NCI-H1417 treated with DMSO at 0.1 percent for 48 hours (cell line): ENCODE measurements around the gene SH3PXD2A.

ENCODE experiments used
- DNase-seq: peaks from one replicate; lab custom pipeline; 2025; lab: John Stamatoyannopoulos, UW

SH3PXD2A gene

DNA sequence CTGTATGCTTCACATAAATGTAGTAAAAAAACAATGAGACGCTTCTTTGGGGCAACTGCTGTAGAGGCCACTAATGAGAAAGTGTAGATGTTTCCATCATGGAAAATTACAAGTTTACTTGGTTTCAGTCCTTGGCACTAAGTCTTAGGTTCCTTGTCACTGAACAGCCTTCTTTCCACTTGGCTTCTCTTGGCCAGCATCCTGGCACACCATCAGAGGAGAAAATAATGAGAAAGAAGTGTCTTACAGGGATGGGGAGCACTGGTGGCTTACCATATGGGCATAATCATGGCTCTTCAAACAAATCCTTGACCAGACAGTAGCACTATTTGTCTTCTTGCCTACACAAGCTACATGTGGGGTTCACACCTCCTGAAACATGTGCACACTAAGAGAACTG is 22.5 kb upstream of the SH3PXD2A start:
- DNase-seq = no peak

DNA sequence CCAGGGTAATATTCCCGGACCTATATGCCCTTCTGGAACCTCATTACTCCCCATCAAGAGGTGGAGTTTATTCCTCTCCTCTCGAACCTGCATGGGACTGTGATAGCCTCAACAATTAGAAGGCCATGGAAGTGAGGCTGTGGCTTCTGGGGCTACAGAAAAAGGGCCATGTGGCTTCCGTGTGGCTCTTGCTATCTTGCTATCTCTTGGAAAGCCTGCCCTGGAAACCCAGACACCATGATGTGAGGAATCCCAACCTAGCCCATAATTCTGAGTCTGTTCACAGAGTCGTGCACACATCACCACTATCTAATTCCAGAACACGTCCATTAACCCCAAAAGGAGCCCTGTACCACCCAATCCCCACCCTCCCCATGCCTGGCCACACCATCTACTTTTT is 20.8 kb upstream of the SH3PXD2A start:
- no peak for DNase-seq

DNA sequence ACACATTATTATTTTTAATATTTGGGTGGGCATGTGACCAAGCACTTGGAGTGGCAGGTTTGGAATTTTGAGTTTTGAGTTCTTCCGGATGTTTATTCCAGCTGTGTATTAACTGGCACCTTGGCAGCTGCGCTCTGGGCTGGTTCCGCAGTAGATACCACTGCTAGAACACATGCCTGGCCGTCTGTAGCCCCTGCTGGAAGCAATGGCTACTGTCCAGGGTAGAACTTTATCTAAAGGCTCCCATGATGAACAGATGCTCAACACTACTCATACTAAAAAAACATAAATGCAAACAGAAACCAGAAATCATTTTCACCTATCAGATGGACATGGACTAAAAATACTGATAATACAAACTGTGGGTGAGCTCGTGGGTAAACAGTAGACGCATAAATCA is 19.4 kb upstream of the SH3PXD2A start:
- no peak for DNase-seq

GRCh38 chr10:103872137-103872931 is 17.0 kb upstream of the SH3PXD2A start:
- no peak for DNase-seq

GRCh38 chr10:103871006-103871405 is 15.6 kb upstream of the SH3PXD2A start:
- DNase-seq = no peak

- no peak for DNase-seq
These were observed 15.1 kb upstream of the SH3PXD2A start for GRCh38 chr10:103870516-103870915.

- no peak for DNase-seq
These were observed 14.0 kb upstream of the SH3PXD2A start for GRCh38 chr10:103869336-103869735.

- DNase-seq = no peak
These were observed 12.8 kb upstream of the SH3PXD2A start for GRCh38 chr10:103868200-103868599.

- DNase-seq = no peak
These were observed 6.1 kb upstream of the SH3PXD2A start for GRCh38 chr10:103861505-103861904.

GRCh38 chr10:103859161-103860086 is 4.0 kb upstream of the SH3PXD2A start:
- no peak for DNase-seq

- no peak for DNase-seq
These were observed 3.0 kb upstream of the SH3PXD2A start for GRCh38 chr10:103858360-103858759.

DNA sequence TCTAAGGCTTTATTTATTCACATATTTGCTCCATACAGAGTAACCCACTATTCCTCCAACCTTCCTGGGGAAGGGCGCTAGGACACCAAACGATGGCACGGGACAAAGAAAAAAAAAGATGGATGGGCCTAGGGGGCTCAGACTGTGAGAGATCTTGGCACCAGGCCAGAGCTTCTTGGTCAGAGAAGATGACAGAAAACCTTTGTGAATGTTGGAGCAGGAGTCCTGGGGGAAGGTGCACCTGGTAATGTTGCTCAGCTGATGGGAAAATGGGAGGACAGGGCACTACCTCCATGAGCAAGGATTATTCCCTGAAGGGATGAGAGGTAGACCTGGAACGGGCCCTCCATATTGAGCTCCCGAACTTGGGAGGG is 1.4 kb upstream of the SH3PXD2A start:
- DNase-seq = no peak

GRCh38 chr10:103855852-103856796 is 748 bp upstream of the SH3PXD2A start:
- no peak for DNase-seq

DNA sequence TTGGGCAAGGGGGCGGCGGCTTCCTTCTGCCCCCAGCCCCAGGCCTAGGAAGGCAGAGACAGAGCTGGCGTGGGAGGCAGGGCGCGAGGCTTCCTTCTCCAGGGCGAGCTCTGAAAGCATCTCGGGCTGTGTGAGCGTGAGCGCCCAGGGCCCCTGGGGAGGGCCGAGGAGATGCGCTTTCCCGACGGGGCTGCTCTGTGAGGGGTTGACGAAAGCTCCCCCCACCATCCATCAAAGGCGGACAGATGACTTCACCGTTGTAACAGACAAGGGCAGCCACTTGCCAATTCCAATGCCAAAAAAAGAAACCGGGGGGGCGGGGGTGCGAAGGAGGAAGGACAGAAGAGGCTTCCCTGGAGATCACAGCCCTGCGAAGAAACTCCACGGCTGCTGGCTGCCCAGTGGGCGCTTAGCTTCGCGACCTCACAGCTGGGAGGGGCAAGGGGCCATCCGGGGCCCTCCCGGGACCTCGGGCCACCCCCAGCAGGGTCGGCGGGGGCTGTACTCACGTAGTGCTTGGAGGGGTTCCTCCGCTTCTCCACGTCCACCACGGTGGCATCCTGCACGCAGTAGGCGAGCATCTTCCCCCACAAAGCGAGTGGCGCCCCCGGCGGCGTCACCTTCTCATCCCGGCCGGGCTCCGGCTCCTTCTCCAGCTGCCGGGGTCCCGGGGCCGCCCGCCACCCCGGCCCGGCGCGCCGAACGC is 537 bp downstream of the SH3PXD2A start:
- no peak for DNase-seq

- no peak for DNase-seq
These were observed 1.1 kb downstream of the SH3PXD2A start for GRCh38 chr10:103854265-103854685.

- no peak for DNase-seq
These were observed 1.7 kb downstream of the SH3PXD2A start for GRCh38 chr10:103853428-103854264.

DNA sequence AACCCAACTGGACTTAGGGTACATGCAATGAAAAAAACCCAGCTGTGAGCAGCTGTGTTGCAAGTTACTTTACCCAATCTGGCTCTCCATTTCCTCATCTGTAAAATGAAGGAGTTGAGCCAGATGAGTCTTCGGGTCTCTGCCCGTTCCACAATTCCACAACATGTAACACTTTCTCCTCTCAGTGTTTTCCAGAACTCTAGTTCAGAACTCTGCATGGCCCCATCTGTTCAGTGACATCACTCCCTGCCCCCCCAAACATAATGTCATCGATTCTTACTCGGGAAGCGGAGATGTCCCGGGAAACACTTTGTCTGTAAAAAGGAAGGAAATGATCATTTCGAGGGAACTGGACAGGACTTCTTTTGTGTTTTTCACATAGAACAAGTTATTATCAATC is 2.5 kb downstream of the SH3PXD2A start:
- no peak for DNase-seq

- no peak for DNase-seq
These were observed 3.1 kb downstream of the SH3PXD2A start for GRCh38 chr10:103852189-103852711.

GRCh38 chr10:103851261-103851660 is 4.1 kb downstream of the SH3PXD2A start:
- DNase-seq = no peak

GRCh38 chr10:103850572-103850895 is 4.8 kb downstream of the SH3PXD2A start:
- no peak for DNase-seq
